ENCODE data around the gene CAMK2G.
A peak's percentile ranks its signal among the peaks of the same experiment; 100 is the strongest.

CAMK2G gene

DNA sequence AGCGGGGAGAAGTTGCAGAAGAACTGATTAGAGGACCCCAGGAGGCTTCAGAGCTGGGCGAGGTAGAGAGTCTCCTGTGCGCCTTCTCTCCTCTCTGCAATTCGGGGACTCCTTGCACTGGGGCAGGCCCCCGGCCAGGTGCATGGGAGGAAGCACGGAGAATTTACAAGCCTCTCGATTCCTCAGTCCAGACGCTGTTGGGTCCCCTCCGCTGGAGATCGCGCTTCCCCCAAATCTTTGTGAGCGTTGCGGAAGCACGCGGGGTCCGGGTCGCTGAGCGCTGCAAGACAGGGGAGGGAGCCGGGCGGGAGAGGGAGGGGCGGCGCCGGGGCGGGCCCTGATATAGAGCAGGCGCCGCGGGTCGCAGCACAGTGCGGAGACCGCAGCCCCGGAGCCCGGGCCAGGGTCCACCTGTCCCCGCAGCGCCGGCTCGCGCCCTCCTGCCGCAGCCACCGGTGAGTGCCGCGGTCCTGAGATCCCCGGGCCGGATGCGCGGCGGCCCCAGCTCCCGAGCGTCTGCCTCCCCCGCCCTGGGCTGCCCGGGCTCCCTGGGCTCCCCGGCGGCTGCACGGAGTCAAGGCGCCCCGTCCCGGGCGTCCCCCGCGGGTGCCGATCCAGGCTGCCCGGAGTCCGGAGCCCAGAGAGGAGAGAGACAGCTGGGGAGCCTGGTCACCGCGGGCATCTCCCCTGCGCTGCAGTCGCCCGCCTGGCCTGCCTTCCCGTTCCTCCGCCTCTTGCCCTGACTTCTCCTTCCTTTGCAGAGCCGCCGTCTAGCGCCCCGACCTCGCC lies 36.6 kb upstream of the CAMK2G start, which contains the start of gene PLAU:
Gene PLAU (plus strand): TSS at position 369 of the 789 bp plus-strand sequence. CDS start 424 bp downstream, outside the sequence.
- TF ChIP-seq CSDC2 (CRISPR knock-in tag; IDR thresholded peaks at IDR 0.05) (no peak), GLIS3 (CRISPR knock-in tag; IDR thresholded peaks at IDR 0.05) (no peak), ZNF565 (CRISPR knock-in tag; conservative IDR thresholded peaks at IDR 0.05; ENCODE audit: low read depth) (no peak)
- ATAC-seq = peak; percentile 50

DNA sequence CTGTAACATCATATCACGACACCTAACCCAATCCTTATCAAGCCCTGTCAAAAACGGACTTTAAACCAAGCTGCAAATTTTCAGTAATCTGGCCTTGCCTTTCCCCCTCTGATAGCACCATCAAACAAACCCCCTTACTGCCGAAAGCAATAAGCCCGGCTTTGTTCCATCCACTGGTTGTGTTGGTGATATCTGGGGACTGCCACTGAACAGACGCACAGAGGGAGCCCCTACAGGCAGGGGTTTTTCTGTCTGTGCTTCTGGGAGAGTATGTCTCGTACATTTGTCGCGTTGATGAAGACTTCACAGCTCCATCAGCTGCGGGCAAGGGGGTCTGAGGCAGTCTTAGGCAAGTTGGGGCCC lies 36.0 kb upstream of the CAMK2G start:
- no peak for ATAC-seq
- TF ChIP-seq ZNF8 (CRISPR knock-in tag; IDR thresholded peaks at IDR 0.05) = no peak
- no peak for TF ChIP-seq CSDC2 (CRISPR knock-in tag; IDR thresholded peaks at IDR 0.05)
- TF ChIP-seq ZFP30 (CRISPR knock-in tag; IDR thresholded peaks at IDR 0.05) = no peak
- no peak for TF ChIP-seq TOX (CRISPR knock-in tag; IDR thresholded peaks at IDR 0.05; ENCODE audit: borderline replicate concordance)
- TF ChIP-seq RARB (CRISPR knock-in tag; IDR thresholded peaks at IDR 0.05) = no peak
- TF ChIP-seq ARNTL (CRISPR knock-in tag; IDR thresholded peaks at IDR 0.05; ENCODE audit: borderline replicate concordance, low read depth) = no peak
- no peak for TF ChIP-seq ZC3H10 (CRISPR knock-in tag; IDR thresholded peaks at IDR 0.05)
- TF ChIP-seq PPARA (CRISPR knock-in tag; IDR thresholded peaks at IDR 0.05; ENCODE audit: borderline replicate concordance) = no peak

DNA sequence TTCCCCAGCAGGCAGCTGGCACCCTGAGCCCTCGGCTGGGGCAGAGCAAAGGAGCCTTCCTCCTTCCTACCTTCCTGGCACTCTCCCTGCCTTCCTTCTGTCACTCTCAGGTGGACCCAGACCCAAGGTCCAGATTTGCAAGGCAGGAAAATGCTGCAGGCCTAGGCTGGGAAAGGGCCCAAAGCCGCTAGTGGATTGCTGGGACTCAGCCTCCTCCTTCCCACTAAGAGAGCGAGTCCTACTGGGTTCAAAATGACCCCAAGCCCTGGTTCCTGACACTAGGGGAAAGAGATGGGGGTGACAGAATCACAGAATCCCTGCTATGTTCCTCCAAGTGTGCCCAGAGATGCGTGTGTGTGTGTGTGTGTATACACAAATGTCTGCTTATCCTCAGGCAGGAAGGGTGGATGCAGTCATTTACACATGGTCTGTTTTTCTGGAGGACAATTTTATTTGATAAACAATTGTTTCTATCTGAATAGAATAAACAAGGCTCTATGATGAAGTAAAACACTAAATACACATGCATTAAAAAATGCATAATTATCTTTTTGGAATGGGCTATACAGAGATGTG lies 35.3 kb upstream of the CAMK2G start:
- no peak for ATAC-seq
- no peak for TF ChIP-seq OSR1 (CRISPR knock-in tag; IDR thresholded peaks at IDR 0.05)
- TF ChIP-seq, protein P1, sequence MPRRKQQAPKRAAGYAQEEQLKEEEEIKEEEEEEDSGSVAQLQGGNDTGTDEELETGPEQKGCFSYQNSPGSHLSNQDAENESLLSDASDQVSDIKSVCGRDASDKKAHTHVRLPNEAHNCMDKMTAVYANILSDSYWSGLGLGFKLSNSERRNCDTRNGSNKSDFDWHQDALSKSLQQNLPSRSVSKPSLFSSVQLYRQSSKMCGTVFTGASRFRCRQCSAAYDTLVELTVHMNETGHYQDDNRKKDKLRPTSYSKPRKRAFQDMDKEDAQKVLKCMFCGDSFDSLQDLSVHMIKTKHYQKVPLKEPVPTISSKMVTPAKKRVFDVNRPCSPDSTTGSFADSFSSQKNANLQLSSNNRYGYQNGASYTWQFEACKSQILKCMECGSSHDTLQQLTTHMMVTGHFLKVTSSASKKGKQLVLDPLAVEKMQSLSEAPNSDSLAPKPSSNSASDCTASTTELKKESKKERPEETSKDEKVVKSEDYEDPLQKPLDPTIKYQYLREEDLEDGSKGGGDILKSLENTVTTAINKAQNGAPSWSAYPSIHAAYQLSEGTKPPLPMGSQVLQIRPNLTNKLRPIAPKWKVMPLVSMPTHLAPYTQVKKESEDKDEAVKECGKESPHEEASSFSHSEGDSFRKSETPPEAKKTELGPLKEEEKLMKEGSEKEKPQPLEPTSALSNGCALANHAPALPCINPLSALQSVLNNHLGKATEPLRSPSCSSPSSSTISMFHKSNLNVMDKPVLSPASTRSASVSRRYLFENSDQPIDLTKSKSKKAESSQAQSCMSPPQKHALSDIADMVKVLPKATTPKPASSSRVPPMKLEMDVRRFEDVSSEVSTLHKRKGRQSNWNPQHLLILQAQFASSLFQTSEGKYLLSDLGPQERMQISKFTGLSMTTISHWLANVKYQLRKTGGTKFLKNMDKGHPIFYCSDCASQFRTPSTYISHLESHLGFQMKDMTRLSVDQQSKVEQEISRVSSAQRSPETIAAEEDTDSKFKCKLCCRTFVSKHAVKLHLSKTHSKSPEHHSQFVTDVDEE (CRISPR knock-in tag; IDR thresholded peaks at IDR 0.05) = no peak
- no peak for TF ChIP-seq PPARA (CRISPR knock-in tag; IDR thresholded peaks at IDR 0.05; ENCODE audit: borderline replicate concordance)

DNA sequence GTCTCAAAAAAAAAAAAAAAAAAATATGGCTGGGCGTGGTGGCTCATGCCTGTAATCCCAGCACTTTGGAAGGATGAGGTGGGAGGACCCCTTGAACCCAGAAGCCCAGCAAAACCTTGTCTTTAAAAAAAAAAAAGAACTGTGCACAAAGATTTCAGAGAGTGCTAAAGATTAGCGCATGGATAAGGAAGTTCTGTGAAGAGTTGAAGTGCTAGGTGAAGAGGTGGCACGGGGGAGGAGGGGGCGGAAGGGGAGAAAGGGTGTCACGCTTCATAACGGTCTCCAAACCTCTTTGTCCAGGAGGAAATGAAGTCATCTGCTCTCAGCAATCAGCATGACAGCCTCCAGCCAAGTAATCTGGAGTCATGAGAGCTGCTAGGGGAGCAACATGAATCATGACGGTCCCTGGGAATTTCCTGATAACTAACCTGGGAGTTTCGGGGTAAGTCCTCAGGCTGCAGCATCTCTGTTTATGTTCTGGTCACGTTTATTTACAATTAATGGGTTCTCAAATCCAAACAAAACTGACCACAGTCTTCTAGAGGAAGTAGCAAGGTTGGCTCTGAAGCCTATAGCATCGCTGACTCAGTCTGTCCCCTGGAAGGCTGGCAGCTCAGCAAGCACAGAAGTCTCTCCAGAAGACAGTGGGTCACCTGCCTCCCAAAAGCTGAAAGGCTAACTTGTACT lies 34.6 kb upstream of the CAMK2G start:
- ATAC-seq = peak; percentile 4; the same call in 2 of the 3 replicates
- TF ChIP-seq, protein P2, sequence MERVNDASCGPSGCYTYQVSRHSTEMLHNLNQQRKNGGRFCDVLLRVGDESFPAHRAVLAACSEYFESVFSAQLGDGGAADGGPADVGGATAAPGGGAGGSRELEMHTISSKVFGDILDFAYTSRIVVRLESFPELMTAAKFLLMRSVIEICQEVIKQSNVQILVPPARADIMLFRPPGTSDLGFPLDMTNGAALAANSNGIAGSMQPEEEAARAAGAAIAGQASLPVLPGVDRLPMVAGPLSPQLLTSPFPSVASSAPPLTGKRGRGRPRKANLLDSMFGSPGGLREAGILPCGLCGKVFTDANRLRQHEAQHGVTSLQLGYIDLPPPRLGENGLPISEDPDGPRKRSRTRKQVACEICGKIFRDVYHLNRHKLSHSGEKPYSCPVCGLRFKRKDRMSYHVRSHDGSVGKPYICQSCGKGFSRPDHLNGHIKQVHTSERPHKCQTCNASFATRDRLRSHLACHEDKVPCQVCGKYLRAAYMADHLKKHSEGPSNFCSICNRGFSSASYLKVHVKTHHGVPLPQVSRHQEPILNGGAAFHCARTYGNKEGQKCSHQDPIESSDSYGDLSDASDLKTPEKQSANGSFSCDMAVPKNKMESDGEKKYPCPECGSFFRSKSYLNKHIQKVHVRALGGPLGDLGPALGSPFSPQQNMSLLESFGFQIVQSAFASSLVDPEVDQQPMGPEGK (CRISPR knock-in tag; IDR thresholded peaks at IDR 0.05; ENCODE audit: borderline replicate concordance) = no peak
- TF ChIP-seq OSR1 (CRISPR knock-in tag; IDR thresholded peaks at IDR 0.05) (no peak), ZNF70 (CRISPR knock-in tag; IDR thresholded peaks at IDR 0.05) (no peak), GLIS3 (CRISPR knock-in tag; IDR thresholded peaks at IDR 0.05) (no peak), ZC3H10 (CRISPR knock-in tag; IDR thresholded peaks at IDR 0.05) (no peak), ARNTL (CRISPR knock-in tag; IDR thresholded peaks at IDR 0.05; ENCODE audit: borderline replicate concordance, low read depth) (no peak), ISL1 (CRISPR knock-in tag; IDR thresholded peaks at IDR 0.05) (no peak), PPARA (CRISPR knock-in tag; IDR thresholded peaks at IDR 0.05; ENCODE audit: borderline replicate concordance) (no peak), ZFP3 (CRISPR knock-in tag; IDR thresholded peaks at IDR 0.05) (no peak), BACH2 (CRISPR knock-in tag; IDR thresholded peaks at IDR 0.05; ENCODE audit: borderline replicate concordance) (no peak), ESRRG (CRISPR knock-in tag; IDR thresholded peaks at IDR 0.05) (no peak), SNAI2 (CRISPR knock-in tag; IDR thresholded peaks at IDR 0.05) (no peak), TOX (CRISPR knock-in tag; IDR thresholded peaks at IDR 0.05; ENCODE audit: borderline replicate concordance) (no peak), TCF4 (CRISPR knock-in tag; IDR thresholded peaks at IDR 0.05; ENCODE audit: borderline replicate concordance) (no peak), ZNF565 (CRISPR knock-in tag; conservative IDR thresholded peaks at IDR 0.05; ENCODE audit: low read depth) (no peak)
- TF ChIP-seq, protein P1 (CRISPR knock-in tag; IDR thresholded peaks at IDR 0.05) = no peak
- TF ChIP-seq, protein P3, sequence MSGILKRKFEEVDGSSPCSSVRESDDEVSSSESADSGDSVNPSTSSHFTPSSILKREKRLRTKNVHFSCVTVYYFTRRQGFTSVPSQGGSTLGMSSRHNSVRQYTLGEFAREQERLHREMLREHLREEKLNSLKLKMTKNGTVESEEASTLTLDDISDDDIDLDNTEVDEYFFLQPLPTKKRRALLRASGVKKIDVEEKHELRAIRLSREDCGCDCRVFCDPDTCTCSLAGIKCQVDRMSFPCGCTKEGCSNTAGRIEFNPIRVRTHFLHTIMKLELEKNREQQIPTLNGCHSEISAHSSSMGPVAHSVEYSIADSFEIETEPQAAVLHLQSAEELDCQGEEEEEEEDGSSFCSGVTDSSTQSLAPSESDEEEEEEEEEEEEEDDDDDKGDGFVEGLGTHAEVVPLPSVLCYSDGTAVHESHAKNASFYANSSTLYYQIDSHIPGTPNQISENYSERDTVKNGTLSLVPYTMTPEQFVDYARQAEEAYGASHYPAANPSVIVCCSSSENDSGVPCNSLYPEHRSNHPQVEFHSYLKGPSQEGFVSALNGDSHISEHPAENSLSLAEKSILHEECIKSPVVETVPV (CRISPR knock-in tag; IDR thresholded peaks at IDR 0.05) = no peak
- TF ChIP-seq, protein P4, sequence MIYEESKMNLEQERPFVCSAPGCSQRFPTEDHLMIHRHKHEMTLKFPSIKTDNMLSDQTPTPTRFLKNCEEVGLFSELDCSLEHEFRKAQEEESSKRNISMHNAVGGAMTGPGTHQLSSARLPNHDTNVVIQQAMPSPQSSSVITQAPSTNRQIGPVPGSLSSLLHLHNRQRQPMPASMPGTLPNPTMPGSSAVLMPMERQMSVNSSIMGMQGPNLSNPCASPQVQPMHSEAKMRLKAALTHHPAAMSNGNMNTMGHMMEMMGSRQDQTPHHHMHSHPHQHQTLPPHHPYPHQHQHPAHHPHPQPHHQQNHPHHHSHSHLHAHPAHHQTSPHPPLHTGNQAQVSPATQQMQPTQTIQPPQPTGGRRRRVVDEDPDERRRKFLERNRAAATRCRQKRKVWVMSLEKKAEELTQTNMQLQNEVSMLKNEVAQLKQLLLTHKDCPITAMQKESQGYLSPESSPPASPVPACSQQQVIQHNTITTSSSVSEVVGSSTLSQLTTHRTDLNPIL (CRISPR knock-in tag; IDR thresholded peaks at IDR 0.05; ENCODE audit: low read depth) = no peak
